GM12891 (cell line): ENCODE measurements around the gene KIFC3.

Experiments
- POLR2A ChIP-seq: IDR thresholded peaks from 2 replicates; pipeline ENCODE4 v1.6.1; 2011; ENCODE audit warnings: low read depth, low read length, control low read depth
- POLR2AphosphoS5 ChIP-seq: IDR thresholded peaks from 2 replicates; pipeline ENCODE4 v1.6.1; 2011; ENCODE audit warnings: low read depth, low read length, control low read depth

DNA sequence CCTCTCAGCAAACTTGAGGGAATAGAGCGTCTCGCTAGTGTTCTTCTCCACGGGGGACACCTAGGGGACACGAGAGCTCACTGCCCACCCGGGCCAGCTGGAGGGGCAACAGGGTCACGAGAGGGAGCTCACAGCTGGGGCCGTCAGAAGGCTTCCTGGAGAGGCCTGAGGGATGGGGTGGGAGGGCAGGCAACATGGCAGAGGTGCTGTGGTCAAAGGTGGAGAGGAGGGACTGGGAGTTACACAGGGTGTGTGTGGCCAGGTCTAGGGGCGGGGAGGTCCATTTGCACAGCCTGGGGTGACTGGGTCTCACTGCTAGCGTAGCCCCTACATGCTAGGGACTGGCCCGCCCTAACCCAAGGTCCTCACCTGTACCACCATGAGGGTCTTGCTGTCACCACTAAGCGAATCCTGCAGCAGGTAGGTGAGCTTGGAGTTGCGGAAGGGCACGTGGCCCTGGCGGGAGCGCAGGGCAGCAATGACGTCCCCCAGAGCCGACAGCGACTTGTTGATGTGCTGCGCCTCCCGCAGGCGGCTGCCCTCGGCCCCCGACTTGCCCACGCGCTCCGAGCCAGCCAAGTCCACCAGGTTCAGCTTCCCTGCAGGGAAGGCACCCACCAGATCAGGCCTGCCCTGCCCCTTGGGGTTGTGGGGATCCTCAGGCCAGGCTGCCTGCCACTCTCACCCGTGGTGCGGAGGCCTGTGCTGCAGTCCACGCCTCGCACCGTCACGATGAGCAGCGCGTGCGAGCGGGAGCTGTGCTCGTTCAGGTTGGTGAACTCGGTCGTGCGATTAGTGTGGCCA lies 41.7 kb downstream of the KIFC3 start:
- no peak for TF ChIP-seq POLR2AphosphoS5
- TF ChIP-seq POLR2A = no peak
